ENCODE results near the gene RENBP.

Gene RENBP

DNA sequence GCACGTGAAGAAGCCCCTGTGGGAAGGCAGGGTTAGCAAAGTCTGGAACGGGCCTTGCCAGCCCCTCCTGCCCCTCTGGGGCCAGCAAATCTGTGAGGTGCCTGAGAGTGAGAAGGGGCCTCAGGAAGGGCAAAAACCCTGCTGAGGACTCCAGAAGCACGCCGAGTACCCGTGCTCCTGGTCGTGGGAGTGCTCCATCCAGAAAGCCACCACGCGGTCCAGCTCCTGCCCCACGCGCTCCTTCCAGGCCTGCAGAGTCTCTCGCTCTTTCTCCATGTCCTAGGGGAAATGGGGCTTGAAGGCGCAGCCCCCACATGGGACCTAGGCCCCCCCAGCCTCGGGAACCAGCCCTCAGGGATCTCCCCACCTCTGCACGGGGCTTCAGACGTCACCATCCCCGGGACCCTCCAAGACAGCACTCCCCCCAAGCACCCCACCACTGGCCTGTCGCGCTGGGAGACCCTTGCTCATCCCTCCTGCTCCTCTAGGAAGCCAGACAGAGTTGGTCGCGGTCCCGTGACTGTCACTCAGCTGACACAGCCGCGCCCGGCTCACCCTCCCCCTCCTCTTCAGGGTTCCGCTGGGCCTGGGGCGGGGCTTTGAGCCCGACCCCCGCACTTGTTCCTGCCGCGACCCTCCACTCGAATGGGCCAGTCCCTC, at the start of gene RENBP:
TSS of gene RENBP (minus strand) at position 504 of the 660 bp plus-strand sequence. CDS start at position 471, 33 bp downstream.
- TF ChIP-seq, protein P1, sequence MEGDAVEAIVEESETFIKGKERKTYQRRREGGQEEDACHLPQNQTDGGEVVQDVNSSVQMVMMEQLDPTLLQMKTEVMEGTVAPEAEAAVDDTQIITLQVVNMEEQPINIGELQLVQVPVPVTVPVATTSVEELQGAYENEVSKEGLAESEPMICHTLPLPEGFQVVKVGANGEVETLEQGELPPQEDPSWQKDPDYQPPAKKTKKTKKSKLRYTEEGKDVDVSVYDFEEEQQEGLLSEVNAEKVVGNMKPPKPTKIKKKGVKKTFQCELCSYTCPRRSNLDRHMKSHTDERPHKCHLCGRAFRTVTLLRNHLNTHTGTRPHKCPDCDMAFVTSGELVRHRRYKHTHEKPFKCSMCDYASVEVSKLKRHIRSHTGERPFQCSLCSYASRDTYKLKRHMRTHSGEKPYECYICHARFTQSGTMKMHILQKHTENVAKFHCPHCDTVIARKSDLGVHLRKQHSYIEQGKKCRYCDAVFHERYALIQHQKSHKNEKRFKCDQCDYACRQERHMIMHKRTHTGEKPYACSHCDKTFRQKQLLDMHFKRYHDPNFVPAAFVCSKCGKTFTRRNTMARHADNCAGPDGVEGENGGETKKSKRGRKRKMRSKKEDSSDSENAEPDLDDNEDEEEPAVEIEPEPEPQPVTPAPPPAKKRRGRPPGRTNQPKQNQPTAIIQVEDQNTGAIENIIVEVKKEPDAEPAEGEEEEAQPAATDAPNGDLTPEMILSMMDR (IDR thresholded peaks at IDR 0.05; ENCODE audit: borderline replicate concordance, control extremely low read depth, extremely low read depth, insufficient read depth, missing control alignments) = no peak
- DNase-seq (ENCODE audit: low spot score) = no peak
- in situ Hi-C loops (cut with MboI; ENCODE audit: low sequenced_read_pairs, unreplicated experiment) = no loop called here

DNA sequence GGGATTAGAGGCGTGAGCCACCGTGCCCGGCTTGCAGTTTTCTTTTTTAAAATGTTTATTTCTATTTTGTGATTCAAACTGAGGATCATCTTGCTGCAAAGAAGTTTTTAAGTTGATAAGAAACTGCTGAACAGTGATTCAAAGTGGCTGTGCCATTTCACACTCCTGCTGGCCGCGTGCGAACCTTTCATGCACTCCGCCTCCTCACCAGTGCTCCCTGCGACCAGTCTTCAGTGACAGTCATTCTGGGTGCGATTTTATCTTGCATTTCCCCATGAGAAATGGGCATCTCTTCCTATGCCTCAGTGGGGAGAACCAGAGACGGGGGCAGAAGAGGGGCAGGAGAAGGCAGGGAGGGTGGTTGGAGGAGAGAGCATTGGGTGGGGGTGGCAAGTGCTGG, 49.5 kb upstream of the RENBP start:
- in situ Hi-C loops (cut with MboI; ENCODE audit: low sequenced_read_pairs, unreplicated experiment) = no loop called here
- DNase-seq (ENCODE audit: low spot score) = no peak
- TF ChIP-seq, protein P1 (IDR thresholded peaks at IDR 0.05; ENCODE audit: borderline replicate concordance, control extremely low read depth, extremely low read depth, insufficient read depth, missing control alignments) = no peak

DNA sequence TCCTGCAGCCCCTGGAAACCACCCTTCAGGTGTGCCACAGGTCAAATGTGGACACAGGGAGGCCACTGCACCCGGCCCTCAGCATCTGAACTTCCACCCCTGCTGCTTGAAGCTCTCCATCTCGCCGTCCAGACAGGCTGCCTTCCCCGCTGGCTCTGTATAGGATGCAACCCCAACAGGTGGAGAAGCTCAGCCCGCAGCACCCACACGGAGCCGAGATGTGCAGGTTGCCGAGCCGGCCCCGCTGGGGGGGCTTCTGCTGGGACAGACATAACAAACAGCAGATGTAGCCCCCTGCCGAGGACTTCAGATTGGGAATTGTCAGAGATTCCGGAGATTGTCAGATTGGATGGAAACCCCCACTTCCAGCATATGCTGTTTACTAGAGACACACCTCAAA, 48.6 kb upstream of the RENBP start:
- TF ChIP-seq, protein P1 (IDR thresholded peaks at IDR 0.05; ENCODE audit: borderline replicate concordance, control extremely low read depth, extremely low read depth, insufficient read depth, missing control alignments) = no peak
- in situ Hi-C loops (cut with MboI; ENCODE audit: low sequenced_read_pairs, unreplicated experiment) = no loop called here
- DNase-seq (ENCODE audit: low spot score) = no peak

DNA sequence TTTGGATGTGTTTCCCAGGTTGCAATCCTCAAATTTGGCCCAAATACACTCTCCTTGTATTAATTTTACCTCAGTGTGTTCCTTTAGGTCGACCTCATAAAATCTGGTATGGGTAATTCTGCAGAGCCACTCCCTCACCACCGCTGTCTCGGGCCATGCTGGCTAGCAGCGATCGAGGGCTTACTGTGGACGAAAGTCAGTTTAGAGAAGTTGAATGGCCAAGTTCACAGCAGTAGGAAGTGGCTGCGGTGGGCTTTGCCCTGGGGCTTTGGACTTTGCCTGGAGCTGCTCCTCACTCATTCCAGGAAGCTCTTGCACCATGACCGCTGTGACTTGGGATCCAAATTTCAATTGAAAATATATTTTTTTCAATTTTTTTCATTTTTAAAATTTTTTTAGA, 47.7 kb upstream of the RENBP start:
- in situ Hi-C loops (cut with MboI; ENCODE audit: low sequenced_read_pairs, unreplicated experiment) = no loop called here
- no peak for DNase-seq (ENCODE audit: low spot score)
- TF ChIP-seq, protein P1 (IDR thresholded peaks at IDR 0.05; ENCODE audit: borderline replicate concordance, control extremely low read depth, extremely low read depth, insufficient read depth, missing control alignments) = no peak

DNA sequence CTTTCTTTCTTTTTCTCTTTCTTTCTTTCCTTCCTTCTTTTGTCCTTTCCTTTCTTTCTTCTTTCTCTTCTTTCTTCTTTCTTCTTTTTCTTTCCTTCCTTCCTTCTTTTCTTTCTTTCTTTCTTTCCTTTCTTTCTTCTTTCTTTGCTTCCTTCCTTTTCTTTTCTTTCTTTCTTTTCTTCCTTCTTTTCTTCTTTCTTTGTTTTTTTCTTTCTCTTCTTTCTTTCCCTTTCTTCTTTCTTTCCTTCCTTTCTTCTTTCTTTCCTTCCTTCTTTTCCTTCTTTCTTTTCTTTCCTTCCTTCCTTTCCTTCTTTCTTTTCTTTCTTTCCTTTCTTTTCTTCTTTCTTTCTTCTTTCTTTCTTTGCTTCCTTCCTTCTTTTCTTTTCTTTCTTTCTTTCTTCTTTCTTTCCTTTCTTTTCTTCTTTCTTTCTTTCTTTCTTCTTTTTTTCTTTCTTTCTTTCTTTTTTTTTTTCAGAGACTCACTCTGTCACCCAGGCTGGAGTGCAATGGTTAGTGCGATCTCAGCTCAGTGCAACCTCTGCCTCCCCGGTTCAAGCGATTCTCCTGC, 46.7 kb upstream of the RENBP start:
- in situ Hi-C loops (cut with MboI; ENCODE audit: low sequenced_read_pairs, unreplicated experiment) = no loop called here
- no peak for DNase-seq (ENCODE audit: low spot score)
- TF ChIP-seq, protein P1 (IDR thresholded peaks at IDR 0.05; ENCODE audit: borderline replicate concordance, control extremely low read depth, extremely low read depth, insufficient read depth, missing control alignments) = no peak

DNA sequence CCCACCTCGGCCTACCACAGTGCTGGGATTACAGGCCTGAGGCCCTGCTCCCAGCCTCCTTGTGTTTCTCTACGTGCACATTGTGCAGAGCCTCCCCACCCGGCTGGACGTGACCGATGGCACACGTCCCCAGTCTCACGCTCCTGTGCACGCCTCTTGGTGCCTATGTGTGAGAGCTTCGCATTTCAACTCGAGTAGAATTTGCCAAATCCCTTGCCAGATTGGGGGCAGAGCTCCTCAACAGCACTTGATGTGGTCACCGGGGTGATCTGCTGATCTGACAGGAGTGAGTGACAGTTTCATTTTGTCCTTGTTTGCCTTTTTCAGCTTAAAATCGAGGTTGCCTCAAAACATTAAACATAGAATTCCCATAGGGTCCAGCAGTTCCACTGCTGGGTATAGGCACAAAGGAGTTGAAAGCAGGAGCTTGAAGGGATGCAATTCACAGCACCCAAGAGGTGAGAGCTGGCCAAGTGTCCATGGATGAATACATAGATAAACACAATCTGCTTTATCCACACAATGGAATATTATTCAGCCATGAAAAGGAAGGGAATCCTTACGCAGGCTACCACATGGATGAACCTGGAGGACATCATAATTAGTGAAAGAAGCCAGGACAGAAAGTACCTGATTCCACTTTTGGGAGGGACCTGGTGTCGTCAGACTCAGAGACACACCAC, 45.7 kb upstream of the RENBP start:
- in situ Hi-C loops (cut with MboI; ENCODE audit: low sequenced_read_pairs, unreplicated experiment) = no loop called here
- DNase-seq (ENCODE audit: low spot score) = no peak
- TF ChIP-seq, protein P1 (IDR thresholded peaks at IDR 0.05; ENCODE audit: borderline replicate concordance, control extremely low read depth, extremely low read depth, insufficient read depth, missing control alignments) = no peak
